Endothelial cell of umbilical vein (primary cell): Measurements from ENCODE around the gene SMOC2.
"Not testable (repeated sequence)": the region's sequence is repeated elsewhere in the genome, so short reads cannot be mapped to it uniquely, and the experiment has no call there.

ENCODE experiments used
- CTCF ChIP-seq, 2 donors: IDR thresholded peaks; 1 replicate in 1 of 2; 2 replicates in 1 of 2; pipeline ENCODE4 v1.5.1; 2011; ENCODE audit warnings: low read length in 2 of 2, mild to moderate bottlenecking in 2 of 2, moderate library complexity in 2 of 2, control low read depth in 1 of 2, inconsistent platforms in 1 of 2, low read depth in 1 of 2; ENCODE audit not compliant: insufficient read depth in 1 of 2; ENCODE audit errors: extremely low read depth in 1 of 2
- POLR2A ChIP-seq: IDR thresholded peaks from 2 replicates; pipeline ENCODE4 v1.6.1; 2012; ENCODE audit warnings: low read depth, mild to moderate bottlenecking, control low read depth, low read length

- not testable (repeated sequence) for TF ChIP-seq CTCF (IDR thresholded peaks at IDR 0.05; ENCODE audit: extremely low read depth in 1 of 2, insufficient read depth in 1 of 2, low read depth in 1 of 2, low read length in 2 of 2); POLR2A
Observed at GRCh38 chr6:168573276-168573835, 132.4 kb downstream of the SMOC2 start.
